D721Med (cell line): ENCODE results near the gene CA10.
A peak's percentile ranks its signal among the peaks of the same experiment; 100 is the strongest.

Experiments
- DNase-seq: peaks from one replicate; pipeline ENCODE4 v3.0.0; 2011; ENCODE audit warnings: low spot score; ENCODE audit not compliant: insufficient read length
- FAIRE-seq: peaks from 2 replicates; lab custom pipeline; 2011; peaks lifted over from hg19 to GRCh38; lab: Jason Lieb, UNC
- CTCF ChIP-seq: IDR thresholded peaks from 2 replicates; pipeline ENCODE4 v1.5.1; 2012; ENCODE audit warnings: mild to moderate bottlenecking, control low read depth; ENCODE audit not compliant: insufficient read depth; ENCODE audit errors: missing control alignments

The CA10 gene

GRCh38 chr17:51860954-51861561, 297.5 kb downstream of the CA10 start:
- peak; percentile 67 for FAIRE-seq
- TF ChIP-seq CTCF, result peak; percentile 93
- DNase-seq, result peak; percentile 15

DNA sequence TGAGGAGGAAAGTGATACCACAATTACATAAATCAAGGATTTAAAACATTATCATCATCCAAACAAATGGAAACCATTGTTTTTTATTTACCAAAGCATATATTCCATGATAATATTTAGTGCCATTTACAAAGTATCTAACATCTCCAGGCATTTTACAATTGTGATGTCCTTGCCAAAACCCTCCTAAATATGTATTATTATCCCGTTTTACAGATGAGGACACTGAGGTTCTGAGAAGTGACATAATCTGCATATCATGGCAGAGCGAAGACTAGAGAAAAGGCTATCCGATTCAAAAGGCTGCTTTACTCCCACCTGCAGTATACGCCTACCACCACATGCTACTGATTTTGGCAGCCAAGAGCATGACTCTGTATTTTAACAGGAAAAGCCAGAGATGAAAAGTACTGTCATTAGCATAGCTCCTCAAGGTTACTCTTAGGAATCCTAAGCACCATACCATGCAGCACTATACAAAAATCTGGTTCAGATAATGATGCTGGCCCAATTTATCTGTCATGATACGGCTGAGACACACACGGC, 301.4 kb downstream of the CA10 start:
- no peak for TF ChIP-seq CTCF
- no peak for FAIRE-seq
- no peak for DNase-seq

GRCh38 chr17:51855806-51856205, 302.7 kb downstream of the CA10 start:
- no peak for FAIRE-seq
- no peak for TF ChIP-seq CTCF
- no peak for DNase-seq

DNA sequence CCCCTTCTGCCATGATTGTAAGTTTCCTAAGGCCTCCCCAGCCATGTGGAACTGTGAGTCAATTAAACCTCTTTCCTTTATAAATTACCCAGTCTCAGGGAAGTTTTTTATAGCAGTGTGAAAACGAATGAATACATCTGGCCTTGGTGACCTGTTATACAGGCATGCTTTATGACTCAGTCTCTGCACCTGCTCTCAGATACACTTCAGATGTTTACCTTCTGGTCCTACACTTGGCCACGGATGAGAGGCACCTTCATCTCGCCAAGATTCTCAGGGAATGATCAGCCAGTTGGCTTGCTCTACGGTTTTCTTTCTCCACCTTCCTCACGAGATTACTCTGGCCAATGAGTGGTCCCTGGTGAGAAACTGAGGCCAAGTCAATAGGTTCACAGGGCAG, 304.7 kb downstream of the CA10 start:
- DNase-seq, result no peak
- FAIRE-seq, result no peak

GRCh38 chr17:51852603-51853002, 305.9 kb downstream of the CA10 start:
- DNase-seq (no peak), FAIRE-seq (no peak)
- TF ChIP-seq CTCF, result no peak

More for the DNA sequence above, 304.7 kb downstream of the CA10 start:
- TF ChIP-seq CTCF, result no peak

DNA sequence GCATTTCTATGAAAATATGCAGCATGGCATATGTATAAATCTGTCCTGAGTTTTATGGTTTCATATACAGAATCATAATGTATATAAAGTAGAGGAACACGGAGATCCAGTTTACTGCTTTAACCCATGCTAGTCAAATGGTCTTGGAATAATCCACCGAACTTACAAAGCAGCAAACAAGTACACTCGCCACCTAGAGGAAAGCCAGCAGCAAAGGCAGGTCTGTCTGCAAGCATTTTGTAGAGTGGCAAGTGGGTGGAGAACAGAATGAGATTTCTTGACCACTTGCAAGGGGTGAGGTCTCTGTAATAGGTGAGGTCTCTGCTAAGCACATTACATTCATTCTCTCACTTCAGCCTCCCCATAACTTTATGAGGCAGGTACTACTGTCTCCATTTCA, 308.3 kb downstream of the CA10 start:
- FAIRE-seq, result no peak
- DNase-seq, result no peak
- TF ChIP-seq CTCF, result peak; percentile 8

DNA sequence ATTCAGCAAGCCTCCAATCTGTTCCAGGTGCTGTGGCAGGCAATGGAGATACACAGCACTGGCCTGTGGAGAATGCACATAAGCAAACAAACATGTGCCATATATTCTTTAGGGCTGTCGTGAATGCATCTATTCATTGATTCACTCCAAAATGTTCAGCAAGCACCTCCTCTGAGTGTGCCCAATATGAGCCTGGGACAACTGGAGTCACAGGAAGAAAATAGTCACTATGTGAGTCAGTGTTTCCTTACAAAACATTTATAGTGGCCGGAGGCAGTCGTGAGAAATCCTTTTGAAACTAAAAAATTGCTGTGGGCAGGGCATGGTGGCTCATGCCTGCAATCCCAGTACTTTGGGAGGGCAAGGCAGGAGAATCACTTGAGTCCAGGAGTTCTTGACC, 310.1 kb downstream of the CA10 start:
- DNase-seq, result no peak
- no peak for TF ChIP-seq CTCF
- FAIRE-seq, result no peak
